Neutrophil (primary cell): ENCODE results near the gene BCL10.

Source experiments
- H3K27ac ChIP-seq: fragments of 200-600 bp; sonication (generic); 2 replicates; pipeline ENCODE4 v1.5.1; 2016; ENCODE audit warnings: mild to moderate bottlenecking, moderate library complexity
- H3K27me3 ChIP-seq: fragments of 200-600 bp; sonication (generic); 2 replicates; pipeline ENCODE4 v1.6.0; 2016; ENCODE audit warnings: mild to moderate bottlenecking
- H3K36me3 ChIP-seq: fragments of 200-600 bp; sonication (generic); 2 replicates; pipeline ENCODE4 v1.5.1; 2017
- H3K4me1 ChIP-seq, 2 experiments: fragments of 200-600 bp in 1 of 2; sonication (generic) in 1 of 2; 1 replicate in 1 of 2; 2 replicates in 1 of 2; pipeline versions ENCODE4 v1.5.1 to v1.6.1; 2013 to 2016; ENCODE audit warnings: low read depth in 1 of 2, low read length in 1 of 2, mild to moderate bottlenecking in 1 of 2, moderate library complexity in 1 of 2; ENCODE audit not compliant: control insufficient read depth in 1 of 2, insufficient read depth in 1 of 2
- H3K4me3 ChIP-seq, 2 experiments: fragments of 200-600 bp in 1 of 2; sonication (generic) in 1 of 2; 1 replicate in 1 of 2; 2 replicates in 1 of 2; pipeline ENCODE4 v1.5.1; 2013 to 2016; ENCODE audit warnings: low read depth in 1 of 2, low read length in 1 of 2, mild to moderate bottlenecking in 1 of 2, moderate library complexity in 1 of 2
- H3K9me3 ChIP-seq: fragments of 200-600 bp; sonication (generic); 2 replicates; pipeline ENCODE4 v1.5.1; 2016
- TF ChIP-seq, protein P1 (sequence below): fragments of 200-600 bp; sonication (generic); IDR thresholded peaks from 2 replicates; pipeline ENCODE4 v1.5.1; 2016; ENCODE audit warnings: antibody characterized with exemption

BCL10 gene

GRCh38 chr1:85316321-85316720, 39.9 kb upstream of the BCL10 start:
- no peaks in the 10 kb centered on the region for H3K36me3 ChIP-seq
- TF ChIP-seq, protein P1, sequence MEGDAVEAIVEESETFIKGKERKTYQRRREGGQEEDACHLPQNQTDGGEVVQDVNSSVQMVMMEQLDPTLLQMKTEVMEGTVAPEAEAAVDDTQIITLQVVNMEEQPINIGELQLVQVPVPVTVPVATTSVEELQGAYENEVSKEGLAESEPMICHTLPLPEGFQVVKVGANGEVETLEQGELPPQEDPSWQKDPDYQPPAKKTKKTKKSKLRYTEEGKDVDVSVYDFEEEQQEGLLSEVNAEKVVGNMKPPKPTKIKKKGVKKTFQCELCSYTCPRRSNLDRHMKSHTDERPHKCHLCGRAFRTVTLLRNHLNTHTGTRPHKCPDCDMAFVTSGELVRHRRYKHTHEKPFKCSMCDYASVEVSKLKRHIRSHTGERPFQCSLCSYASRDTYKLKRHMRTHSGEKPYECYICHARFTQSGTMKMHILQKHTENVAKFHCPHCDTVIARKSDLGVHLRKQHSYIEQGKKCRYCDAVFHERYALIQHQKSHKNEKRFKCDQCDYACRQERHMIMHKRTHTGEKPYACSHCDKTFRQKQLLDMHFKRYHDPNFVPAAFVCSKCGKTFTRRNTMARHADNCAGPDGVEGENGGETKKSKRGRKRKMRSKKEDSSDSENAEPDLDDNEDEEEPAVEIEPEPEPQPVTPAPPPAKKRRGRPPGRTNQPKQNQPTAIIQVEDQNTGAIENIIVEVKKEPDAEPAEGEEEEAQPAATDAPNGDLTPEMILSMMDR: no peak
- H3K4me1 ChIP-seq: no peaks in the 10 kb centered on the region
- no peak overlapping the region for H3K27ac ChIP-seq
- no peaks in the 10 kb centered on the region for H3K27me3 ChIP-seq
- H3K4me3 ChIP-seq: no peak overlapping the region
- H3K9me3 ChIP-seq: no peaks in the 10 kb centered on the region

- Histone ChIP-seq H3K27me3 (peaks cover 3% of the 10 kb centered on the region), H3K36me3 (no peaks in the 10 kb centered on the region), H3K4me3 (no peak overlapping the region), H3K9me3 (no peaks in the 10 kb centered on the region), H3K4me1 (no peaks in the 10 kb centered on the region), H3K27ac (no peak overlapping the region)
- TF ChIP-seq, protein P1: no peak
Measured at GRCh38 chr1:85315789-85316188, 39.4 kb upstream of the BCL10 start.

DNA sequence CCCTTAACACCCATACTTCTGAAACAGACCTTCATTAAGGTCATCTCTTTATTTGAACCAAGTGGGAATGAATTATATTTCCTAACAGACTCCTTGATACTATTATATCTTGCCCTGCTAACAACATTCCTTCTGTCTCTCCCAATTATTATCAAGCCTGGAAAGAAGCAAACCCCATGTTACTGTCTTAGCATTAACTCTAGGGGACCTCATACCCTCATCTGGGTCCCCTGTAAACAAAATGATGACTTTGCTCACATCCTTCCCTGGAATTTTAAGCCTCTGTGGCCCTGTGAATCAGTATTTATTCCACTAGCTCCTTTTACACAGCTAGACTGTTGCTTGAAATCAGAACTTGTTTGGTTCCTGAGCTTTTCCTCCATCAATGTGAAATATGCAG, 38.3 kb upstream of the BCL10 start:
- Histone ChIP-seq H3K36me3 (no peaks in the 10 kb centered on the region), H3K9me3 (no peaks in the 10 kb centered on the region), H3K27ac (no peak overlapping the region), H3K27me3 (peaks cover 12% of the 10 kb centered on the region), H3K4me1 (no peaks in the 10 kb centered on the region), H3K4me3 (no peak overlapping the region)
- TF ChIP-seq, protein P1: no peak

DNA sequence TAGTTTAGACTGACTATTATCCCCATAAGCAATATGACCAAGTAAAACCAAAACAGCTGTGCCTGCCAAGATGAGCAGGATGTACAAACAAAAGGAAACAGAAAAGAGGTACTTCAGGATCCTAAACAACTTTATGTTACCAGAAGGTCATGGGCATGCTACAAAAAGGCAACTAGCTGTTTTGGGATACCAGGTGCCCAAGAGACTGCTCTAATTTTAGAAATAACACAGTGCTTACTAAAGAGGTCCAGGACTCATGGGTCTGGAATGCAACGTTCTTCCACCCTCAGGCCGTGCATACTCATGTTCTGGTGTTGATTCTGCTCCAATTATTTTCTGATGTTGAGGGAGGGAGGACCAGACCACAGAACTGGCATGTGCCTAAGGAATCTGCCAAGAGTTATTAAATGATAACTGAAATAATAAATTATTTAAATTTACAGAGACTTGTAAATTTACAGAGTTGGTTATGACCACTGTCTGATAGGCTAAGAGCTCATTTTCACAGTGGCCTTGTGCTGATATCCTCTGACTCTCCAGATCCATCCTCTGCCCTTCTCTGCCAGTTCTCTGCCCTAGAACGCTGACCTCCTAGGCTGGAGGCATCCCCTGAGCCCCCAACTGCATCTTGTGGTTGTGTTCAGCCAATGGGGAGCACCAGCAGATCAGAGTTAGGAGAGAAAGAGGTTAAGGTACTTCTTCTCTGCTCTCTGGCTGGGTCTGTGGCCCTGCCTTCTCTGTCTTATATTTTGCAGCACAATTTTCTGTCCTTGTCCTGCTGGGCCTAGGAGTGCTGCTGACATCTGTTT, 37.7 kb upstream of the BCL10 start:
- TF ChIP-seq, protein P1: no peak
- Histone ChIP-seq H3K36me3 (no peaks in the 10 kb centered on the region), H3K9me3 (no peaks in the 10 kb centered on the region), H3K4me1 (no peaks in the 10 kb centered on the region), H3K27me3 (peaks cover 19% of the 10 kb centered on the region), H3K4me3 (no peak overlapping the region), H3K27ac (no peak overlapping the region)

GRCh38 chr1:85311818-85312217, 35.4 kb upstream of the BCL10 start:
- H3K36me3 ChIP-seq: no peaks in the 10 kb centered on the region
- H3K27me3 ChIP-seq: peaks cover 41% of the 10 kb centered on the region
- H3K4me1 ChIP-seq: no peaks in the 10 kb centered on the region
- H3K4me3 ChIP-seq: no peak overlapping the region
- no peak overlapping the region for H3K27ac ChIP-seq
- TF ChIP-seq, protein P1: no peak
- H3K9me3 ChIP-seq: no peaks in the 10 kb centered on the region
